Measurements from ENCODE around the gene SCAI. TPM values are rescaled to one million over a fixed set of nuclear protein-coding genes. Genes with fewer than 3 reads are reported as not detected.

Gene SCAI
- total RNA-seq, 3 donors from 2014 or later (not counting 1 experiment from before 2014, with no cell fraction given): 8.5 to 13.0 (median 10.7) TPM

- Mint-ChIP-seq H3K4me3 (no peak overlapping the region), H3K27me3 (ENCODE audit: low read depth in 2 of 2) (no peaks in the 10 kb centered on the region), H3K9me3 (no peaks in the 10 kb centered on the region), H3K27ac (peak overlapping the region; percentile 9 to 39), H3K4me1 (peaks cover 12 to 15% of the 10 kb centered on the region in 2 donors), H3K36me3 (no peaks in the 10 kb centered on the region)
- H3K9me3 ChIP-seq (ENCODE audit: control insufficient read depth, insufficient read depth, low read length): no peaks in the 10 kb centered on the region
- 100% methylated on average over 2 of the region's 3 CpGs for WGBS (ENCODE audit: insufficient coverage)
- TF ChIP-seq CTCF (IDR thresholded peaks at IDR 0.05): no peak
- DNase-seq (no peak), ATAC-seq (no peak)
- no peak overlapping the region for H3K4me3 ChIP-seq (ENCODE audit: low read length)
- peaks cover 11% of the 10 kb centered on the region for H3K36me3 ChIP-seq (ENCODE audit: control insufficient read depth, insufficient read depth, low read length)
- no peak overlapping the region for H3K27ac ChIP-seq (ENCODE audit: low read length)
- no peaks in the 10 kb centered on the region for H3K4me1 ChIP-seq (ENCODE audit: control insufficient read depth, insufficient read depth, low read length)
- intact Hi-C loops (cut with micrococcal nuclease): no loop called here
- H3K27me3 ChIP-seq (ENCODE audit: control insufficient read depth, insufficient read depth, low read length): no peaks in the 10 kb centered on the region
Observed at GRCh38 chr9:125161284-125161918, 18.1 kb upstream of the SCAI start.

GRCh38 chr9:125160750-125161149 lies 17.4 kb upstream of the SCAI start:
- H3K9me3 ChIP-seq (ENCODE audit: control insufficient read depth, insufficient read depth, low read length): no peaks in the 10 kb centered on the region
- peaks cover 11% of the 10 kb centered on the region for H3K36me3 ChIP-seq (ENCODE audit: control insufficient read depth, insufficient read depth, low read length)
- no peaks in the 10 kb centered on the region for H3K4me1 ChIP-seq (ENCODE audit: control insufficient read depth, insufficient read depth, low read length)
- peaks cover 12 to 15% of the 10 kb centered on the region in 2 donors for H3K4me1 Mint-ChIP-seq
- H3K4me3 Mint-ChIP-seq: no peak overlapping the region
- no peaks in the 10 kb centered on the region for H3K27me3 ChIP-seq (ENCODE audit: control insufficient read depth, insufficient read depth, low read length)
- H3K4me3 ChIP-seq (ENCODE audit: low read length): no peak overlapping the region
- H3K27ac Mint-ChIP-seq: peak overlapping the region; percentile 9 to 39
- no peaks in the 10 kb centered on the region for H3K9me3 Mint-ChIP-seq
- intact Hi-C loops (cut with micrococcal nuclease): no loop called here
- H3K27me3 Mint-ChIP-seq (ENCODE audit: low read depth in 2 of 2): no peaks in the 10 kb centered on the region
- ATAC-seq (no peak), DNase-seq (no peak)
- no peaks in the 10 kb centered on the region for H3K36me3 Mint-ChIP-seq
- TF ChIP-seq CTCF (IDR thresholded peaks at IDR 0.05): no peak
- H3K27ac ChIP-seq (ENCODE audit: low read length): no peak overlapping the region

GRCh38 chr9:125156551-125156950 lies 13.2 kb upstream of the SCAI start:
- H3K9me3 ChIP-seq (ENCODE audit: control insufficient read depth, insufficient read depth, low read length): no peaks in the 10 kb centered on the region
- 100% methylated on average over 2 of the region's 2 CpGs for WGBS (ENCODE audit: insufficient coverage)
- H3K36me3 ChIP-seq (ENCODE audit: control insufficient read depth, insufficient read depth, low read length): peaks cover 29% of the 10 kb centered on the region
- H3K4me1 ChIP-seq (ENCODE audit: control insufficient read depth, insufficient read depth, low read length): no peaks in the 10 kb centered on the region
- intact Hi-C loops (cut with micrococcal nuclease): no loop called here
- DNase-seq (no peak), ATAC-seq (no peak)
- Mint-ChIP-seq H3K36me3 (no peaks in the 10 kb centered on the region), H3K4me1 (peaks cover 12 to 14% of the 10 kb centered on the region in 2 donors), H3K27ac (no peak overlapping the region), H3K27me3 (ENCODE audit: low read depth in 2 of 2) (no peaks in the 10 kb centered on the region), H3K9me3 (no peaks in the 10 kb centered on the region), H3K4me3 (no peak overlapping the region)
- no peak overlapping the region for H3K27ac ChIP-seq (ENCODE audit: low read length)
- H3K27me3 ChIP-seq (ENCODE audit: control insufficient read depth, insufficient read depth, low read length): no peaks in the 10 kb centered on the region
- no peak overlapping the region for H3K4me3 ChIP-seq (ENCODE audit: low read length)
- TF ChIP-seq CTCF (IDR thresholded peaks at IDR 0.05): no peak
